HepG2 (cell line): ENCODE results near the gene CADM1. TPM values are rescaled to one million over a fixed set of nuclear protein-coding genes. Genes with fewer than 3 reads are reported as not detected.

Experiments used
- CAMTA2 ChIP-seq: sonication (generic); formaldehyde crosslinking; IDR thresholded peaks from 2 replicates; pipeline ENCODE4 v1.4.0; 2020; ENCODE audit warnings: mild to moderate bottlenecking, missing genetic modification reagents, borderline replicate concordance
- CEBPG ChIP-seq: IDR thresholded peaks from 2 replicates; pipeline ENCODE4 v1.6.1; 2016
- DRAP1 ChIP-seq: IDR thresholded peaks from 2 replicates; pipeline ENCODE4 v1.6.1; 2016; ENCODE audit warnings: missing genetic modification reagents, missing compliant biosample characterization
- GATAD2A ChIP-seq: IDR thresholded peaks from 2 replicates; pipeline ENCODE4 v1.6.1; 2016
- HHEX ChIP-seq: IDR thresholded peaks from 2 replicates; pipeline ENCODE4 v1.6.1; 2016; ENCODE audit warnings: control low read depth
- MAX ChIP-seq: IDR thresholded peaks from 2 replicates; pipeline ENCODE4 v1.6.1; 2012; ENCODE audit warnings: inconsistent platforms
- MXD4 ChIP-seq: IDR thresholded peaks from 2 replicates; pipeline ENCODE4 v1.6.1; 2016; ENCODE audit warnings: mild to moderate bottlenecking, missing biosample characterization, missing genetic modification reagents
- NPAS2 ChIP-seq: sonication (generic); formaldehyde crosslinking; IDR thresholded peaks from 2 replicates; pipeline ENCODE4 v1.8.0; 2022; ENCODE audit warnings: mild to moderate bottlenecking, missing genetic modification reagents, borderline replicate concordance
- NR2F1 ChIP-seq, 2 experiments: fragments of 450-650 bp in 1 of 2; formaldehyde crosslinking in 1 of 2; IDR thresholded peaks; 2 replicates each; pipeline versions ENCODE4 v1.5.0 to v1.6.1; 2016 to 2020; ENCODE audit warnings: mild to moderate bottlenecking in 1 of 2, missing compliant biosample characterization in 1 of 2, missing genetic modification reagents in 1 of 2, moderate library complexity in 1 of 2
- PBX2 ChIP-seq: IDR thresholded peaks from 2 replicates; pipeline ENCODE4 v1.6.1; 2016; ENCODE audit warnings: control low read depth
- POLR2AphosphoS5 ChIP-seq: IDR thresholded peaks from 2 replicates; pipeline ENCODE4 v1.6.1; 2012; ENCODE audit warnings: low read depth, low read length
- RXRB ChIP-seq: IDR thresholded peaks from 2 replicates; pipeline ENCODE4 v1.6.1; 2016; ENCODE audit warnings: borderline replicate concordance, missing genetic modification reagents, missing compliant biosample characterization
- SMYD3 ChIP-seq: sonication (generic); formaldehyde crosslinking; IDR thresholded peaks from 2 replicates; pipeline ENCODE4 v1.8.1; 2023; ENCODE audit warnings: mild to moderate bottlenecking, missing genetic modification reagents
- SOX6 ChIP-seq, 2 experiments: fragments of 450-650 bp in 1 of 2; sonication (generic) in 1 of 2; formaldehyde crosslinking in 1 of 2; IDR thresholded peaks; 2 replicates each; pipeline versions ENCODE4 v1.4.0 to v1.6.1; 2017 to 2020; ENCODE audit warnings: antibody characterized with exemption in 1 of 2, mild to moderate bottlenecking in 1 of 2, missing genetic modification reagents in 1 of 2
- U2AF1 ChIP-seq: fragments of 200-400 bp; formaldehyde crosslinking; optimal IDR thresholded peaks from 2 replicates; pipeline ENCODE3; 2017; ENCODE audit warnings: mild to moderate bottlenecking, low read depth, low read length
- ZBTB14 ChIP-seq: sonication (generic); formaldehyde crosslinking; IDR thresholded peaks from 2 replicates; pipeline ENCODE4 v1.4.0; 2020; ENCODE audit warnings: missing genetic modification reagents
- ZBTB2 ChIP-seq: sonication (generic); formaldehyde crosslinking; IDR thresholded peaks from 2 replicates; pipeline ENCODE4 v1.8.0; 2022; ENCODE audit warnings: low read depth, missing genetic modification reagents
- ZNF275 ChIP-seq: sonication (generic); formaldehyde crosslinking; IDR thresholded peaks from 2 replicates; pipeline ENCODE4 v1.8.0; 2022; ENCODE audit warnings: missing genetic modification reagents, mild to moderate bottlenecking, inconsistent platforms, borderline replicate concordance
- ZNF343 ChIP-seq: sonication (generic); formaldehyde crosslinking; IDR thresholded peaks from 2 replicates; pipeline ENCODE4 v1.4.0; 2020; ENCODE audit warnings: mild to moderate bottlenecking, missing genetic modification reagents
- ZNF546 ChIP-seq: sonication (generic); formaldehyde crosslinking; conservative IDR thresholded peaks from 2 replicates; pipeline ENCODE4 v1.8.1; 2023; ENCODE audit warnings: mild to moderate bottlenecking, missing genetic modification reagents
- ZNF605 ChIP-seq: sonication (generic); formaldehyde crosslinking; IDR thresholded peaks from 2 replicates; pipeline ENCODE4 v1.8.0; 2022; ENCODE audit warnings: mild to moderate bottlenecking, missing genetic modification reagents
- ZNF616 ChIP-seq: sonication (generic); formaldehyde crosslinking; IDR thresholded peaks from 2 replicates; pipeline ENCODE4 v1.5.0; 2020; ENCODE audit warnings: low read depth, mild to moderate bottlenecking, missing genetic modification reagents
- ZNF629 ChIP-seq: sonication (generic); formaldehyde crosslinking; conservative IDR thresholded peaks from 2 replicates; pipeline ENCODE4 v1.5.0; 2020; ENCODE audit warnings: missing genetic modification reagents
- ZNF746 ChIP-seq: sonication (generic); formaldehyde crosslinking; IDR thresholded peaks from 2 replicates; pipeline ENCODE4 v1.8.0; 2022; ENCODE audit warnings: mild to moderate bottlenecking, missing genetic modification reagents
- ZNF777 ChIP-seq: sonication (generic); formaldehyde crosslinking; IDR thresholded peaks from 2 replicates; pipeline ENCODE4 v1.4.0; 2020; ENCODE audit warnings: missing genetic modification reagents
- polyA plus RNA-seq, 8 experiments: library from polyadenylated mRNA; depleted of rRNA in 3 of 8; stranded (reverse) in 7 of 8; unstranded in 1 of 8; fragments of >200 nt; fragmentation: Illumina TruSeq in 4 of 8; extraction: Trizol in 4 of 8; gene quantifications; 2 replicates each; pipeline versions ENCODE4 v1.2.1 to v1.2.3, GENCODE V29; 2011 to 2016; ENCODE audit warnings: low read depth in 4 of 8, missing spikeins in 1 of 8, mixed read lengths in 1 of 8; ENCODE audit not compliant: insufficient read depth in 1 of 8
- total RNA-seq, 5 experiments: library from RNA; depleted of rRNA; stranded (reverse); fragments of >200 nt; fragmentation: Illumina TruSeq; extraction: Trizol; gene quantifications; 2 replicates each; pipeline ENCODE4 v1.2.3, GENCODE V29; 2016; ENCODE audit warnings: low read depth in 1 of 5

Gene CADM1
- total and polyA plus RNA-seq, 2 of the 13 experiments (the other 11 are each of a cell fraction or from before 2014, with no cell fraction given): 71.3 to 122 TPM

- TF ChIP-seq SOX6 (IDR thresholded peaks at IDR 0.05): no peak
- TF ChIP-seq SOX6 (CRISPR knock-in tag; IDR thresholded peaks at IDR 0.05): peak; percentile 84
- no peak for TF ChIP-seq ZBTB14 (CRISPR knock-in tag)
- peak; percentile 22; the same call in 1 of the 2 replicates for TF ChIP-seq HHEX (CRISPR knock-in tag)
- no peak for TF ChIP-seq CAMTA2 (CRISPR knock-in tag)
- TF ChIP-seq ZNF275: no peak
- TF ChIP-seq POLR2AphosphoS5: no peak
- peak; percentile 33; the same call in 1 of the 2 replicates for TF ChIP-seq RXRB (CRISPR knock-in tag)
- no peak for TF ChIP-seq ZNF546
- TF ChIP-seq NR2F1 (CRISPR knock-in tag; IDR thresholded peaks at IDR 0.05): no peak
- TF ChIP-seq ZNF746: no peak
- TF ChIP-seq ZNF629 (CRISPR knock-in tag): no peak
- no peak for TF ChIP-seq NPAS2 (CRISPR knock-in tag)
- no peak for TF ChIP-seq ZNF343 (CRISPR knock-in tag)
- TF ChIP-seq ZNF616 (CRISPR knock-in tag): no peak
- TF ChIP-seq DRAP1 (CRISPR knock-in tag): no peak
- no peak for TF ChIP-seq SMYD3 (CRISPR knock-in tag)
- no peak for TF ChIP-seq CEBPG (CRISPR knock-in tag)
- no peak for TF ChIP-seq PBX2 (CRISPR knock-in tag)
- peak; percentile 65 for TF ChIP-seq GATAD2A (CRISPR knock-in tag)
- TF ChIP-seq U2AF1: no peak
- no peak for TF ChIP-seq ZNF777 (CRISPR knock-in tag)
- TF ChIP-seq ZBTB2: no peak
- no peak for TF ChIP-seq ZNF605 (CRISPR knock-in tag)
- TF ChIP-seq MXD4 (CRISPR knock-in tag): peak; percentile 48; the same call in 1 of the 2 replicates
- TF ChIP-seq MAX: peak; percentile 70
Measured at GRCh38 chr11:115357066-115357465, 147.1 kb downstream of the CADM1 start (continued).
